Naive thymus-derived CD4-positive, alpha-beta T cell (primary cell): Measurements from ENCODE around the gene GMCL1. TPM values are rescaled to one million over a fixed set of nuclear protein-coding genes. Genes with fewer than 3 reads are reported as not detected.

Experiments
- ATAC-seq: fragments of 150-1000 bp; cut with Tn5 transposase; 2 replicates; pipeline ENCODE4 v1.10.0; 2021; ENCODE audit warnings: mild to moderate bottlenecking, moderate library complexity
- CTCF ChIA-PET: fragments of 350-600 bp; sonication (Branson Sonifier 250); formaldehyde crosslinking; loops from one replicate; lab custom pipeline; 2021; ENCODE audit warnings: antibody characterized with exemption; lab: Charles Lee
- POLR2A ChIA-PET: fragments of 350-600 bp; sonication (Branson Sonifier 250); formaldehyde crosslinking; loops from one replicate; lab custom pipeline; 2021; ENCODE audit warnings: antibody characterized with exemption, inconsistent platforms; lab: Charles Lee
- DNase-seq, 9 donors: peaks; one replicate each; pipeline versions ENCODE4 v3.0.0 to v3.0.0-alpha.2; 2020 to 2022; ENCODE audit warnings: mixed read lengths in 1 of 9
- H3K27ac ChIP-seq: one replicate; pipeline ENCODE4 v1.7.0; 2013; ENCODE audit warnings: mild to moderate bottlenecking, low read depth, low read length, moderate library complexity
- H3K27me3 ChIP-seq, 2 donors: one replicate each; pipeline ENCODE4 v1.7.0; 2013; ENCODE audit warnings: low read length in 2 of 2, mild to moderate bottlenecking in 2 of 2, moderate library complexity in 2 of 2; ENCODE audit not compliant: control insufficient read depth in 2 of 2, insufficient read depth in 2 of 2
- H3K36me3 ChIP-seq, 3 experiments: 1 replicate in 2 of 3; 2 replicates in 1 of 3; pipeline ENCODE4 v1.7.0; 2013; ENCODE audit warnings: low read length in 3 of 3, mild to moderate bottlenecking in 3 of 3, moderate library complexity in 1 of 3; ENCODE audit not compliant: insufficient read depth in 3 of 3, control insufficient read depth in 2 of 3
- H3K4me1 ChIP-seq, 2 donors: one replicate each; pipeline ENCODE4 v1.7.0; 2013; ENCODE audit warnings: low read length in 2 of 2, mild to moderate bottlenecking in 2 of 2, moderate library complexity in 1 of 2; ENCODE audit not compliant: control insufficient read depth in 2 of 2, insufficient read depth in 2 of 2
- H3K4me3 ChIP-seq: 2 replicates; pipeline ENCODE4 v1.7.0; 2013; ENCODE audit warnings: mild to moderate bottlenecking, low read length
- H3K9me3 ChIP-seq, 3 experiments: 1 replicate in 2 of 3; 2 replicates in 1 of 3; pipeline ENCODE4 v1.7.0; 2013; ENCODE audit warnings: low read length in 3 of 3; ENCODE audit not compliant: control insufficient read depth in 2 of 3
- H3K27ac Mint-ChIP-seq, 9 donors: one replicate each; pipeline ENCODE4 v1.8.0; 2020 to 2022; ENCODE audit warnings: mixed read lengths in 9 of 9, mild to moderate bottlenecking in 8 of 9, moderate library complexity in 5 of 9, inconsistent platforms in 2 of 9
- H3K27me3 Mint-ChIP-seq, 5 donors: one replicate each; pipeline ENCODE4 v1.8.0; 2021 to 2022; ENCODE audit warnings: mixed read lengths in 5 of 5, mild to moderate bottlenecking in 1 of 5
- H3K36me3 Mint-ChIP-seq, 5 donors: one replicate each; pipeline ENCODE4 v1.8.0; 2020 to 2022; ENCODE audit warnings: mixed read lengths in 5 of 5, mild to moderate bottlenecking in 3 of 5, inconsistent platforms in 1 of 5
- H3K4me1 Mint-ChIP-seq, 7 donors: one replicate each; pipeline ENCODE4 v1.8.0; 2020 to 2022; ENCODE audit warnings: mixed read lengths in 7 of 7, mild to moderate bottlenecking in 3 of 7, inconsistent platforms in 1 of 7
- H3K4me3 Mint-ChIP-seq, 10 donors: one replicate each; pipeline ENCODE4 v1.8.0; 2020 to 2022; ENCODE audit warnings: mild to moderate bottlenecking in 10 of 10, mixed read lengths in 10 of 10, moderate library complexity in 6 of 10, inconsistent platforms in 2 of 10
- H3K9me3 Mint-ChIP-seq, 11 donors: one replicate each; pipeline ENCODE4 v1.8.0; 2020 to 2022; ENCODE audit warnings: mixed read lengths in 11 of 11, mild to moderate bottlenecking in 4 of 11, inconsistent platforms in 1 of 11, moderate library complexity in 1 of 11
- intact Hi-C, 2 donors: fragments of 100-400 bp; cut with micrococcal nuclease; formaldehyde crosslinking; loops; one replicate each; pipeline ENCODE4 v1.15.1; 2023
- polyA plus RNA-seq, 2 donors: library from polyadenylated mRNA; unstranded; fragments of 300-500 nt; fragmentation: Illumina TruSeq; gene quantifications; one replicate each; pipeline ENCODE4 v1.2.3, GENCODE V29; 2021
- total RNA-seq, 6 experiments: library from RNA in 5 of 6; stranded (reverse) in 5 of 6; gene quantifications; 1 replicate in 5 of 6; 2 replicates in 1 of 6; pipeline ENCODE4 v1.2.3 and lab custom pipeline; 2021 to 2026

The GMCL1 gene
- total and polyA plus RNA-seq, 7 experiments from 2014 or later, result 24.9 to 32.0 (median 27.3) TPM

DNA sequence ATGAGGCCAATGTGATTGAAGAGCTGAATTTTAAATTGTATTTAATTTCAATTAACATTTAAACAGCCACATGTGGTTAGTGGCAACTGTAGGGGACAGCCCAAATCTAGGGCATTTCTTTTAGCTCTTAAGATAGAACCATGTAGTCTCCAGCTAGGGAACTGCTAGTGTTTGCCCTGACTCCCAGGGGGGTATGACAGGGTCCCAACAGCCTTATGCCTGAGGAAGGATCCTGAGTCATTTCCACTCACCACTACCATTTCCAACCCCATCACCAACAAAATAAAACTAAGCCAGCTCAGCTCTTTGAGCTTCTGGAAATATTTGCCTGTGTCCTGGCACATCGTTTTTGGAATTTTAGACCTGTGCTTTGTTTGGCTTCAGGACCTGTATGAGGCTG is 13.7 kb upstream of the GMCL1 start:
- Histone ChIP-seq H3K27ac (no peak overlapping the region), H3K36me3 (no peaks in the 10 kb centered on the region), H3K4me1 (no peaks in the 10 kb centered on the region), H3K9me3 (no peaks in the 10 kb centered on the region), H3K27me3 (no peaks in the 10 kb centered on the region), H3K4me3 (no peak overlapping the region)
- peaks cover 0 to 20% (median 4%) of the 10 kb centered on the region in 5 donors for H3K36me3 Mint-ChIP-seq
- DNase-seq, result no peak
- ChIA-PET POLR2A (interaction anchor here (0.6 to 1.9 kb wide), 4 partner anchors 13 to 275 kb away, joined by 3 to 5 read pairs (median 3); partner anchors contain the start of gene GMCL1), CTCF (interaction anchor here (0.7 to 8.0 kb wide), 6 partner anchors 13 to 94 kb away, joined by 3 to 163 read pairs (median 4); no protein-coding TSS in a partner anchor)
- no peak overlapping the region for H3K4me3 Mint-ChIP-seq
- H3K27me3 Mint-ChIP-seq, result no peaks in the 10 kb centered on the region
- peaks cover 0 to 15% (median 5%) of the 10 kb centered on the region in 7 donors for H3K4me1 Mint-ChIP-seq
- H3K9me3 Mint-ChIP-seq, result peaks cover 0 to 1% (median 0%) of the 10 kb centered on the region in 11 donors
- ATAC-seq, result no peak
- no peak overlapping the region for H3K27ac Mint-ChIP-seq
- intact Hi-C loops, result loop anchor here (2.0 to 10.0 kb wide), 5 partner anchors 53 to 1351 kb away; partner anchors contain the start of genes ANXA4 (in 2 of the 2), APLF (in 1 of the 2) and FBXO48 (in 1 of the 2)

DNA sequence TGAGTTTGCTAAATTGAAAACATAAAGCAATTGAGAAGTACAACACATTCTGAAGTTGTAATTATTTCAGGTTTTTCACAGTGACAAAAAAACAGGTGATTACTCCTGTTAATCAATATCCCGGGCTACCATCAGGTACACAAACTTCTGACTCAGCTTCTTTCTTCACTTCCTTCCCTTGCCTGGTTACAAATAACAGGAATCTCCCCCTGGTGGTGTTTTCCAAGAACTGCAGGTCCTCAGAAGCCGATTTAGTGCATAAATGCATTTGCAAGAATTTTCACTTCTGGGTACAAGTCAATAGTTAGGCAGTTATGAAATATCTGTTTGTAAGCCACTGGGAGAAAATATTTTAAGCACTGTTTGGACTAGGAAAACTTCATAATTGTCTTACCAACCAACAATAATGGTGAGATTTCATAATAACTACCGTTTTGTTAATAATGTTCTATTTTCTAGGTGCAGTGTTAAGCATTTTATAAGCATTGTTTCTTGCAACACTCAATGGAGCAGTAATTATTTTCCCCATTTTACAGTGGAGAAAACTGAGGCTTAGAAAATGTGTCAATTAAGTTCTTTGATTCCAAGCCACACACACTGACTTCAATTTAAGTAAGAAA is 12.4 kb upstream of the GMCL1 start:
- DNase-seq, result peak in 8 of 9 donors; percentile 63 to 84 (median 79)
- no peak overlapping the region for H3K27ac Mint-ChIP-seq
- POLR2A ChIA-PET, result interaction anchor here (1.3 to 1.9 kb wide), 3 partner anchors 92 to 277 kb away, joined by 3 to 5 read pairs (median 5); no protein-coding TSS in a partner anchor

DNA sequence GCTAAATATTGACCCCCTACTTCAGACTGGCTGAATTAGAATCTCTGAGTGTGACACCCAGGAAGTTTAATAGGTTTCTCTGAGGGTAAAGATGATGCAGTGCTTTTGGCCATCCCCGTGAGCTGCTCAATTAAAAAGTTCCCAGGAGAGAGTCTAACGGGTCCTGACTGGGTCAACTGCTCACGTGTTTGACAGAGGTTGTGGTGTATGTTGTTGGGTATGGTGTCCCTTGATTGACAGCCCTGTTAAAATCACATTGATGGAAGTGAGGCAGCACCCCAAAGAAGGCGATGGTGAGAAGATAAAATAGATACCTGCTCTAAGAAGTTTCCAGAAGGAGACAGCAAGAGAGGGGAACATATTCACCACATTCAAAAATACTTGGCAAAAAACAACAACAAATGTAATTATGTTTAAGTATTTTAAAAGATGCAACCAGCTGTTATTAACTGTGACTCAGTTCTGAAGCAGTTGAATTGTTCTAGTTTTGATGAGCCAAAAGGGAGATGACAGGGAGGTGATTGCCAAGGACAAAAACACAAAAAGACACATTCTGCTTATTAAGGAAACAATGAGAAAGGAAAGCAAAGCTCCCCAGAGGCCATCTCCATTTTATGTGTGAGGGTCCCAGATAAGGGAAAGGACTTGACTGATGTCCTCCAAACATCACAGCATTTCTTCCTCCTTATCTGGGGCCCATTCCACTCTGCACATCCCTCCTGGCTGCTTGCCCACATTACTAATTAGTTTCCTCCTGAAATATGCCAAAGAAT is 11.5 kb upstream of the GMCL1 start:
- POLR2A ChIA-PET, result interaction anchor here (1.4 kb wide), 1 partner anchor 94 kb away, joined by 5 read pairs; no protein-coding TSS in a partner anchor
- peaks cover 0 to 1% (median 0%) of the 10 kb centered on the region in 11 donors for H3K9me3 Mint-ChIP-seq
- Histone ChIP-seq H3K9me3 (no peaks in the 10 kb centered on the region), H3K36me3 (no peaks in the 10 kb centered on the region), H3K4me3 (no peak overlapping the region), H3K4me1 (no peaks in the 10 kb centered on the region), H3K27me3 (no peaks in the 10 kb centered on the region), H3K27ac (no peak overlapping the region)
- ATAC-seq (no peak), DNase-seq (no peak)
- H3K36me3 Mint-ChIP-seq, result peaks cover 0 to 18% (median 6%) of the 10 kb centered on the region in 5 donors
- H3K4me3 Mint-ChIP-seq, result no peak overlapping the region
- intact Hi-C loops, result loop anchor here (1.0 to 10.0 kb wide), 8 partner anchors 11 to 1353 kb away; partner anchors contain the start of genes ANXA4 (in 2 of the 2), APLF (in 1 of the 2), FBXO48 (in 1 of the 2) and GMCL1 (in 1 of the 2)
- H3K27me3 Mint-ChIP-seq, result no peaks in the 10 kb centered on the region
- CTCF ChIA-PET, result interaction anchor here (0.7 to 8.0 kb wide), 6 partner anchors 10 to 259 kb away, joined by 3 to 163 read pairs (median 3); no protein-coding TSS in a partner anchor
- peaks cover 0 to 15% (median 5%) of the 10 kb centered on the region in 7 donors for H3K4me1 Mint-ChIP-seq
- peak overlapping the region in 1 of 9 donors; percentile 59 for H3K27ac Mint-ChIP-seq

More for the DNA sequence above, 12.4 kb upstream of the GMCL1 start:
- peaks cover 0 to 18% (median 6%) of the 10 kb centered on the region in 5 donors for H3K36me3 Mint-ChIP-seq
- Histone ChIP-seq H3K27me3 (no peaks in the 10 kb centered on the region), H3K36me3 (no peaks in the 10 kb centered on the region), H3K27ac (no peak overlapping the region), H3K9me3 (no peaks in the 10 kb centered on the region), H3K4me1 (no peaks in the 10 kb centered on the region), H3K4me3 (no peak overlapping the region)
- intact Hi-C loops, result loop anchor here (1.0 to 10.0 kb wide), 8 partner anchors 12 to 1352 kb away; partner anchors contain the start of genes ANXA4 (in 2 of the 2), APLF (in 1 of the 2), FBXO48 (in 1 of the 2) and GMCL1 (in 1 of the 2)
- H3K27me3 Mint-ChIP-seq, result no peaks in the 10 kb centered on the region
- CTCF ChIA-PET, result interaction anchor here (0.6 to 8.0 kb wide), 14 partner anchors 11 to 397 kb away, joined by 3 to 163 read pairs (median 4); no protein-coding TSS in a partner anchor
- peak; percentile 86 for ATAC-seq
- no peak overlapping the region for H3K4me3 Mint-ChIP-seq
- H3K9me3 Mint-ChIP-seq, result peaks cover 0 to 1% (median 0%) of the 10 kb centered on the region in 11 donors
- H3K4me1 Mint-ChIP-seq, result peaks cover 0 to 15% (median 5%) of the 10 kb centered on the region in 7 donors

DNA sequence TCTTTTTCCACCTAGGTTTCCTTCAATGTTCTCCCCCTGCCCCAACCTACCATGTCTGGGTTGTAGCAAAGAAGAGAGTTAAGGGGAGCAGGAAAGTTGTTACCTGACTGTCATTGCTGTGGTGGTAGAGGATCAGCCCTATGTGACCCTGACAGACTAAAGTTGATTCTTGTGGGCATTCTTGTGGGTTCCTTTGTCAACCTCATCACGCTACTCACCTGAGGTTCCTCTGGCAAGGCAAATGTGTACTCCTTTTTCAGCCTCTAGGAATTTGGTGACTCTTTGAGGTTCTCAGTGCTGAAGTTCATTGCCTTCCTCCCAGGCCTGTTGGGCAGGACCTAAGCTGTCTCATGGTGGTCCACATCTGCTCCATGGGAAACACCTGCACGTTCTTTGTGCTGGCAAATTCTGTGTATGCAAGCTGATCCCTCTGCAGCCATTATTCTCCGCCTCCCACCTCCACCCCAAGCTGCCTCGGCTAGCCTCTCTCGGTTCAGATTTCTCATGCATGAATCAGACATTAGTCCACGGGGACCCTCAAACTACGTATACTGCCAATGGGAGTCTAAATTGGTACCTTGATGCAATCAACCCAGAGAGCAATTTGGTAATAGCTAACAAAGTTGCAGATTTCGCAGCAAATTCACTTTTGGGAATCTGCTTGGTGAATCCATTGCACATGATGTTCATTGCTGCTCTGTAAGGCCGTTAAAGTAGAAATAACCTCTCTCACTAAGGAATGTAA is 1.5 kb upstream of the GMCL1 start:
- Mint-ChIP-seq H3K9me3 (peaks cover 0 to 2% (median 0%) of the 10 kb centered on the region in 11 donors), H3K36me3 (peaks cover 0 to 8% (median 2%) of the 10 kb centered on the region in 5 donors), H3K4me1 (peaks cover 21 to 47% (median 41%) of the 10 kb centered on the region in 7 donors), H3K27me3 (no peaks in the 10 kb centered on the region), H3K4me3 (peak overlapping the region; percentile 70 to 97 (median 92)), H3K27ac (peak overlapping the region; percentile 88 to 97 (median 94))
- Histone ChIP-seq H3K27me3 (no peaks in the 10 kb centered on the region), H3K27ac (no peak overlapping the region), H3K4me3 (no peak overlapping the region), H3K36me3 (peaks cover 0 to 5% (median 0%) of the 10 kb centered on the region in 3 experiments), H3K9me3 (no peaks in the 10 kb centered on the region), H3K4me1 (peaks cover 10 to 17% of the 10 kb centered on the region in 2 donors)
- ChIA-PET POLR2A (interaction anchor here (0.8 to 2.0 kb wide), 4 partner anchors 24 to 187 kb away, joined by 3 to 5 read pairs (median 4); no protein-coding TSS in a partner anchor), CTCF (interaction anchor here (1.0 to 1.5 kb wide), 4 partner anchors 11 to 391 kb away, joined by 3 to 4 read pairs (median 4); partner anchors contain the start of gene NFU1)
- intact Hi-C loops, result loop anchor here (2.0 to 10.0 kb wide), 8 partner anchors 53 to 1167 kb away; partner anchors contain the start of genes ARHGAP25 (in 1 of the 2), NFU1 (in 1 of the 2), SNRPG (in 1 of the 2) and TEX261 (in 1 of the 2)
- DNase-seq, result no peak
- no peak for ATAC-seq

DNA sequence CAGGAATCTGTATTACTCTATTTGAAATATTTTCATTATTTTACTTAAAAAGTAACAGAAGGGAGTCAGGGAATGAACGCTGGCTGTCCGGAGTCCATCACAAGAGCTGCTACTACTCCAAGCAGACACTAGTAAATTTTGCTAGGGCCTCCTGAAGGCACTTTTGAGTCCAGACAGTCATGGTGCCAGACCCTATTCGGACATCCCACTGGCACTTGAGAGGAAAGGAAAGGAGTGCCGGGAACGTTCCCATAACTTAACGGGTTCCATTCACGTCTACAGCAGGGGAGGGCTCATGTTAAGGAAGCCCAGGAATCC is 563 bp upstream of the GMCL1 start:
- peak overlapping the region; percentile 89 to 97 (median 95) for H3K27ac Mint-ChIP-seq
- H3K27me3 Mint-ChIP-seq, result no peaks in the 10 kb centered on the region
- Histone ChIP-seq H3K36me3 (peaks cover 0 to 5% (median 0%) of the 10 kb centered on the region in 3 experiments), H3K27ac (peak overlapping the region; percentile 88), H3K9me3 (no peaks in the 10 kb centered on the region), H3K4me3 (peak overlapping the region; percentile 81), H3K27me3 (no peaks in the 10 kb centered on the region), H3K4me1 (peaks cover 10 to 17% of the 10 kb centered on the region in 2 donors)
- H3K4me3 Mint-ChIP-seq, result peak overlapping the region; percentile 83 to 97 (median 94)
- H3K36me3 Mint-ChIP-seq, result peaks cover 0 to 8% (median 4%) of the 10 kb centered on the region in 5 donors
- ChIA-PET POLR2A (interaction anchor here (0.6 to 2.0 kb wide), 11 partner anchors 13 to 465 kb away, joined by 3 to 7 read pairs (median 3); partner anchors contain the start of genes AAK1 and SNRPG), CTCF (interaction anchor here (0.6 to 1.1 kb wide), 2 partner anchors 177 to 392 kb away, joined by 3 read pairs; partner anchors contain the start of gene NFU1)
- ATAC-seq (no peak), DNase-seq (no peak)
- intact Hi-C loops, result loop anchor here (1.0 to 10.0 kb wide), 16 partner anchors 12 to 1166 kb away; partner anchors contain the start of genes ANXA4 (in 1 of the 2), ARHGAP25 (in 1 of the 2), GFPT1 (in 1 of the 2) and NFU1 (in 1 of the 2)
- peaks cover 0 to 2% (median 0%) of the 10 kb centered on the region in 11 donors for H3K9me3 Mint-ChIP-seq
- peaks cover 26 to 56% (median 49%) of the 10 kb centered on the region in 7 donors for H3K4me1 Mint-ChIP-seq
